Lung (tissue), 12 donors: Measurements from ENCODE around the gene RCN2. TPM values are rescaled to one million over a fixed set of nuclear protein-coding genes. Genes with fewer than 3 reads are reported as not detected.
A peak's percentile ranks its signal among the peaks of the same experiment; 100 is the strongest.

ENCODE experiments used
- ATAC-seq: fragments of 200-7000 bp; cut with Tn5 transposase; one replicate; pipeline ENCODE4 v1.9.1; 2020; ENCODE audit warnings: moderate number of reproducible peaks; ENCODE audit not compliant: insufficient read depth, low FRiP score
- DNase-seq, 3 donors: peaks; one replicate each; pipeline ENCODE4 v3.0.0-alpha.2; 2013 to 2017
- H3K27ac ChIP-seq, 2 donors: one replicate each; pipeline ENCODE4 v1.5.1; 2013; ENCODE audit warnings: mild to moderate bottlenecking in 2 of 2, moderate library complexity in 2 of 2, control low read depth in 1 of 2, inconsistent platforms in 1 of 2, low read depth in 1 of 2, low read length in 1 of 2
- H3K27me3 ChIP-seq, 3 donors: one replicate each; pipeline ENCODE4 v1.5.1; 2013; ENCODE audit warnings: low read length in 2 of 3; ENCODE audit not compliant: control insufficient read depth in 3 of 3, insufficient read depth in 3 of 3
- H3K36me3 ChIP-seq, 4 donors: one replicate each; pipeline ENCODE4 v1.5.1; 2013; ENCODE audit warnings: low read length in 4 of 4, mild to moderate bottlenecking in 1 of 4, moderate library complexity in 1 of 4; ENCODE audit not compliant: control insufficient read depth in 4 of 4, insufficient read depth in 4 of 4
- H3K4me1 ChIP-seq, 5 donors: one replicate each; pipeline ENCODE4 v1.5.1; 2013; ENCODE audit warnings: low read length in 5 of 5, mild to moderate bottlenecking in 2 of 5, moderate library complexity in 1 of 5; ENCODE audit not compliant: control insufficient read depth in 5 of 5, insufficient read depth in 5 of 5
- H3K4me3 ChIP-seq: one replicate; pipeline ENCODE4 v1.5.1; 2013; ENCODE audit warnings: mild to moderate bottlenecking, control low read depth, moderate library complexity
- H3K9ac ChIP-seq, 2 donors: one replicate each; pipeline ENCODE4 v1.5.1; 2013; ENCODE audit warnings: low read length in 2 of 2, control low read depth in 1 of 2; ENCODE audit not compliant: insufficient read depth in 1 of 2
- H3K9me3 ChIP-seq, 4 donors: one replicate each; pipeline ENCODE4 v1.5.1; 2013; ENCODE audit warnings: low read length in 3 of 4, mild to moderate bottlenecking in 1 of 4, moderate library complexity in 1 of 4; ENCODE audit not compliant: control insufficient read depth in 4 of 4, insufficient read depth in 3 of 4
- WGBS, 2 donors: extraction: QIAGEN DNeasy Blood & Tissue Kit; methylation state at CpG; one replicate each; pipeline ENCODE4 v1.1.7; 2013; 5-methylcytosine and 5-hydroxymethylcytosine counted together
- polyA plus RNA-seq, 2 donors: library from polyadenylated mRNA; stranded (reverse); fragments of 200-250 nt; gene quantifications; one replicate each; pipeline ENCODE4 v1.2.1, GENCODE V29; 2013
- total RNA-seq, 2 donors: library from RNA; depleted of rRNA in 1 of 2; stranded (reverse); fragments of >200 nt in 1 of 2; gene quantifications; one replicate each; pipeline ENCODE4 v1.2.1, GENCODE V29; 2014 to 2021
- TF ChIP-seq, protein P1 (sequence below): IDR thresholded peaks from 2 replicates; pipeline ENCODE4 v1.5.1; 2012; ENCODE audit warnings: mild to moderate bottlenecking; ENCODE audit errors: control extremely low read depth, extremely low read depth
- donor health status: control.
- donor health status: control.
- donor health status: Bipolar disorder and iron deficiency.
- donor health status: healthy.
- donor health status: DM: yes; HTN: yes; CAD: no.

The RCN2 gene
- total and polyA plus RNA-seq, 4 donors: 28.7 to 66.1 (median 34.2) TPM

DNA sequence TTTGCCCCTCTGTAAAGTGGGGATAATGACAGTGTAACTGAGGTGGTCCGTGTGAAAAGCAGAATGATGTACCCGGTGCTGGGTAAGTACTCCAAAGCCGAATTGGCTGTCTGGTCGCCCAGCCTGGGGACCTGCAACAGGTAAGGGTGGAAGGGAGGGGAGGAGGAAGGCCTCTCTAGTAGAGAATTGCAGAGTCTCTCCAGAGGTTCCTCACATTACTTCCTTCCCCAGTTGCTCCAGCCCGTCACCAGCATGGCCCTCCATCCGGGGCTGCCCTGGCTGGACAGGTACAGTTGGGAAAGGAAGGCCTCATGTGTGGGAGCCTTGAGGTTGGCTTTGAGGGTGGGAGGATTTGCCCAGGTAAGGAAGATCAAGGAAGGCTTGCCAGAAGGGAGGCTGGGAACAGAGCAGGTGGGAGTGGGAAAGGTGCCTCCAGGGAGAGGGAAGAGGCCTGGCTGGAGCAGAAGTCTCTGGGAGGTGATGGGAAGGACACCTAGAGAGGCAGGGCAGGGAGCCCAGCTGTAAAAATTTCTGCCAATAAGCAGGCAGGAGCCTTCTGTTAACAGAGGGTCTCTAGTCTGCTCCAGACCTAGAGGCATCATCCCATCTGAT, 61.7 kb downstream of the RCN2 start:
- TF ChIP-seq, protein P1, sequence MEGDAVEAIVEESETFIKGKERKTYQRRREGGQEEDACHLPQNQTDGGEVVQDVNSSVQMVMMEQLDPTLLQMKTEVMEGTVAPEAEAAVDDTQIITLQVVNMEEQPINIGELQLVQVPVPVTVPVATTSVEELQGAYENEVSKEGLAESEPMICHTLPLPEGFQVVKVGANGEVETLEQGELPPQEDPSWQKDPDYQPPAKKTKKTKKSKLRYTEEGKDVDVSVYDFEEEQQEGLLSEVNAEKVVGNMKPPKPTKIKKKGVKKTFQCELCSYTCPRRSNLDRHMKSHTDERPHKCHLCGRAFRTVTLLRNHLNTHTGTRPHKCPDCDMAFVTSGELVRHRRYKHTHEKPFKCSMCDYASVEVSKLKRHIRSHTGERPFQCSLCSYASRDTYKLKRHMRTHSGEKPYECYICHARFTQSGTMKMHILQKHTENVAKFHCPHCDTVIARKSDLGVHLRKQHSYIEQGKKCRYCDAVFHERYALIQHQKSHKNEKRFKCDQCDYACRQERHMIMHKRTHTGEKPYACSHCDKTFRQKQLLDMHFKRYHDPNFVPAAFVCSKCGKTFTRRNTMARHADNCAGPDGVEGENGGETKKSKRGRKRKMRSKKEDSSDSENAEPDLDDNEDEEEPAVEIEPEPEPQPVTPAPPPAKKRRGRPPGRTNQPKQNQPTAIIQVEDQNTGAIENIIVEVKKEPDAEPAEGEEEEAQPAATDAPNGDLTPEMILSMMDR: no peak
- no peak for ATAC-seq

DNA sequence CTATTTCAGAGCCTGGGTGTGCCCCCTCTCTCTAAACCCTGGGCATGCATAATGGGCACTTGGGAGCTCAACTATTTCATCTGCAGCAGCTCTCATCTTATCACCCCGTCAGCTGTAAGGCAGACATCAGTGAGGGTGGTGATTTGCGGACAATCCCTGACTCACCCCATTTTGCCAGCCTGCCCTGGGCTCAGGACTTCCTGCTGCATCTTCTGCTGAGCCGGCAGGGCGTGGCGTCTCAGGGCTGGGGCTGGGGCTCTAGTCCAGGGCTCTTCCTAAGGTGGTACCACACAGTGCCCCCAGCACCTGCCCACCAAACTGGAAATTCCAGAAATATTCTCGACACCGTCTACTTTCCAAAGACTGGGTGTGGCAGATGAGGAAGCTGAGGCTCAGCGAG, 62.5 kb downstream of the RCN2 start:
- TF ChIP-seq, protein P1: no peak
- Histone ChIP-seq H3K4me1 (peaks cover 0 to 20% (median 0%) of the 10 kb centered on the region in 5 donors), H3K27ac (no peak overlapping the region), H3K9ac (no peak overlapping the region), H3K9me3 (no peaks in the 10 kb centered on the region), H3K27me3 (no peaks in the 10 kb centered on the region), H3K36me3 (no peaks in the 10 kb centered on the region), H3K4me3 (no peak overlapping the region)
- DNase-seq (no peak), ATAC-seq (no peak)
- WGBS, 2 donors: 39 to 65% methylated on average over 8 of the region's 8 CpGs

More for the DNA sequence above, 61.7 kb downstream of the RCN2 start:
- H3K4me1 ChIP-seq: peaks cover 0 to 22% (median 0%) of the 10 kb centered on the region in 5 donors
- no peak for DNase-seq
- H3K9me3 ChIP-seq: no peaks in the 10 kb centered on the region
- no peaks in the 10 kb centered on the region for H3K36me3 ChIP-seq
- no peak overlapping the region for H3K9ac ChIP-seq
- H3K27ac ChIP-seq: no peak overlapping the region
- no peaks in the 10 kb centered on the region for H3K27me3 ChIP-seq
- H3K4me3 ChIP-seq: no peak overlapping the region
- WGBS, 2 donors: 56 to 87% methylated on average over 6 of the region's 6 CpGs

DNA sequence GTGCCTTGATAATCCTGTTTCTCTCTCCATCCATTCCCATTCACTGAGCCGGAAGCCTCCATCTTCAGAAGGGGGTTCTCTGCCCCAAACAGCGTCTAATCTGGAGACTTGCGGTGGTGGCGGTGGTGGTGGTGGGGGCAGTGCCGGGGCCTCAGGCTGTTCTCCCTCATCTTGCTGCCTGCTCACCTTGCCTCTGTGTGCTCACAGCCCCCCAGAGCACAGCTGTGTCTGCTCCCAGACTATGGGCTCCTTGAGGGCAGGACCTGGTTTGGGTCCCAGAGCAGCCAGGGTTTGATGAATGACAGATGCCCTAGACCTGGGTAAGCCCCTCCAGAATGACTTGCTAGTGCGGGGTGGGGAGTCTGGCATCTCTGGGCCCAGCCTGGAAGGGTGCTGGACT, 62.9 kb downstream of the RCN2 start:
- Histone ChIP-seq H3K9me3 (no peaks in the 10 kb centered on the region), H3K27me3 (no peaks in the 10 kb centered on the region), H3K36me3 (no peaks in the 10 kb centered on the region), H3K27ac (peak overlapping the region in 1 of 2 donors; percentile 81), H3K4me3 (no peak overlapping the region), H3K9ac (no peak overlapping the region), H3K4me1 (peaks cover 0 to 20% (median 0%) of the 10 kb centered on the region in 5 donors)
- WGBS, 2 donors: 71 to 87% methylated on average over 6 of the region's 6 CpGs
- DNase-seq (no peak), ATAC-seq (no peak)
- TF ChIP-seq, protein P1: no peak
